Stimulated activated CD8-positive, alpha-beta memory T cell treated with anti-CD3 and anti-CD28 coated beads, Interleukin-15, amount 100 ng/mL, for 1 hour (primary cell): ENCODE data around the gene FBXO27.
"Not testable (repeated sequence)": the region's sequence is repeated elsewhere in the genome, so short reads cannot be mapped to it uniquely, and the experiment has no call there.

ENCODE experiments used
- DNase-seq: peaks from one replicate; pipeline ENCODE4 v3.0.0-alpha.2; 2020; ENCODE audit warnings: low read depth

FBXO27 gene

DNA sequence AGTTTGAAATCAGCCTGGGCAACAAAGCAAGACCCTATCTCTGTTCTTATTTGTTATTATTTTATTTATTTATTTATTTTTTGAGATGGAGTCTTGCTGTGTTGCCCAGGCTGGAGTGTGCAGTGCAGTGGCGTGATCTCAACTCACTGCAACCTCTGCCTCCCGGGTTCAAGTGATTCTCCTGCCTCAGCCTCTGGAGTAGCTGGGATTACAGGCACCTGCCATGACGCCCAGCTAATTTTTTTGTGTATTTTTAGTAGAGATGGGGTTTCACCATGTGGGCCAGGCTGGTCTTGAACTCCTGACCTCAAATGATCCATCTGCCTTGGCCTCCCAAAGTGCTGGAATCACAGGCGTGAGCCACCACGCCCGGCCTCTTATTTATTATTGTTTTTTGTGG, 44.6 kb downstream of the FBXO27 start:
- not testable (repeated sequence) for DNase-seq

DNA sequence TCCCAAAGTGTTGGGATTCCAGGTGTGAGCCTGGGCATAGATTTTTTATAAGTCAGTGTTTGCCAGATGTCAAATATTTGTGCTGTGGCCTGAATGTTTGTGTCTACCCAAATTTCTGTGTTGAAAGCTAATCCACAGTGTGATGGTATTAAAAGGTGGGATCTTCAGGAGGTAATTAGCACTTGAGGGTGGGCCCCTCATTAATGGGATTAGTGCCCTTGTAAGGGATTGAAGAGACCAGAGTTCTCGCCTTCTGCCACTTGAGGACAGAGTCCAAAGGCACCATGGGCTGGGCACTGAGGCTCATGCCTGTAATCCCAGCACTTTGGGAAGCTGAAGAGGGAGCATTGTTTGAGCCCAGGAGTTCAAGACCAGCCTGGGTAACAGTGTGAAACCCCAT, 47.1 kb downstream of the FBXO27 start:
- no peak for DNase-seq

DNA sequence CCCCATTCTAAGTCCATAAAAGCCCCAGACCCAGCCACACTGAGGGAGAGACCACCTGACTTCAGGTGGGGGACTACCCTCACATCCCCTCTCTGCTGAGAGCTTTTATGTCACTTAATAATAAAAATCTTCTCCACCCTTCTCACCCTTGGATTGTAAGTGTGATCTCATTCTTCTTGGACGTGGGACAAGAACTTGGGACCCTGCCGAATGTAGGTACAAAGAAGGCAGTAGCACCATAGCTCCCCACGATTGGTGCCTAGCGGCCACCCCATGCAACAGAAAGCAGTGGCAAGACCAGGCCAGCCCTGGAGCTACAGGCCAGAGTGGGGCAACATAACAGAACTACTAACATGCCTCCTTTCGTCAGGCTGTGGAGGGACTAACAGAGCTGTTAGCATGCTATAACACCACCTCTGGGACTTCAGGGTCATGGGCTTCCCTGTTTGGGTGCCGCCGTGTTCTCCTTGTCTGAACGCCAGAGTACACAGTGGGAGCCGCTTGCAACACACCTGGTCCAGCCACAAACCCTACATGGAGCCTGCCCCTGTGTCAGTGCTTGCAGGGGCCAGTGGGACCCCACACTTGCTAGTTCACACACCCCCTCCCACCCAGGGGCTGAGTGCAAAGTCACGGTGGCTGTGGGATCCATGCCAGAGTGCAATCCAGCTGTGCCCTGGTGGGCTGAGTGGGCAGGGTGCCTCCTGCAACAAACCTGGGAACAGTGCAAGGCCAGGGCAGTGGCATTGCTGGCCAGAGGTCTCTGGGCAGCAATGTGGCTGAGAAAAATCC, 51.6 kb downstream of the FBXO27 start:
- DNase-seq, result no peak

DNA sequence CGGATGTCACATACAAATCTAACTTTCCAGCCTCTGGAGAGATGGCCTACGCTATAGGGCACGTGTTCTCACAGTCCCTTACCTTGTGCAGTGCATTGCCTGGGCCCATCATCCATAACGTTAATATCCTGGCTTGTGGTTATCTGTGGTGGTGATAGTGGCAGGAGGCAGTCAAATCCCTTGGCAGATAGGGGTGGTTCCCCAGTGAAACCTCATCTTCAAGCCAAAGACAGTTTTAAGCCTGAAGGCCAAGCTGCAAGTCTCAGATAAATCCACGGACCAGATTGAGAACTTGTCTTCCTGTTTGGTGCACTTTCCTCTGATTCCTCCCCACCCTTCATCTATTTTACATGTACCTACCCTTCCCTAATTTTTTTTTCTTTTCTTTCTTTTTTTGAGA, 52.5 kb downstream of the FBXO27 start:
- no peak for DNase-seq

DNA sequence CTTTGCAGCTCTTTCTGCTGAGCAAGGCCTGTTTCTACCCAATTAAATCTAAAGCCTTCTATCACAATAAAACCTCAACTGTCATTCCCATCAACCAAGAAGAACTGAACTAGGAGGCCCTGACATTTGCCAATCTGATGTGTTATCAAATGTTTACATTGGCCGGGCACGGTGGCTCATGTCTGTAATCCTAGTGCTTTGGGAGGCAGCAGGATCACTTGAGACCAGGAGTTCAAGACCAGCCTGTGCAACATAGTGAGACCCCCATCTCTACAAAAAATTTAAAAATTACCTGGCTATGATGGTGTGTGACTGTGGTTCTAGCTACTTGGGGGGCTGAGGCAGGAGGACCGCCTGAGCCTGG, 54.0 kb downstream of the FBXO27 start:
- DNase-seq, result no peak

DNA sequence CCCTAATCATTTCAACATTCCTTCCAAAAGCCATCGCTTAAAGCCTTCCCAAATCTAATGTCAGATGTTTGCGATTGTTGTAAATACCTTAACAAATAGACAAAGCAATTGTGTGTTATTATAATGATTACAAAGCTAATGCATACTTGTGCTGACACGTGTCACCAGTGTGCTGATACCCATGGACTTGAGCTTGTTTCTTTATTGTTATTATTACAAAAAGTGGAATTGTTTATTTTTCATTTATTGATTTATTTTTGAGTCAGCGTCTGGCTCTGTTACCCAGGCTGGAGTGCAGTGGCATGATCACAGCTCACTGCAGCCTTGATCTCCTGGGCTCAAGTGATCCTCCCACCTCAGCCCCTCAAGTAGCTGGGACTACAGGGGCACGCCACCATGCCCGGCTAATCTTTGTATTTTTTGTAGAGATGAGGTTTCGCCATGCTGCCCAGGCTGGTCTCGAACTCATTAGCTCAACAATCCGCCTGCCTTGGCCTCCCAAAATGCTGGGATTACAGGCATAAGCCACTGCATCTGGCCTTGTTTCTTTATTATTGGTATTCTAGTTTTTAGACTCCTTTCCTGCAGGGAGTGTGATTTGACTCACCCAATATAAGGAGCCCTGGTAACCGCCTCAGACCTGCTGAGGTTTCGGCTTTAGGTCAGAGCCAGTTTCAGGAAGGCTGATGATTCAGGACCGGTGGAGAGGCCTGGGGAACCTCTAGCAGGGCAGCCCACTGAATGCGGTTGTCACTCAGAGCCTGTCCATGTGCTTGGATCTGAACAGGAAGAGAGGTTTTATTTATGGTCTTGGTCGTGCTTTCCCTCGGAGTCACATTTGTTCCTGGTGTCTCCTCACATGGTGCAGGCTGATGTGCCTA, 54.7 kb downstream of the FBXO27 start:
- DNase-seq, result no peak

DNA sequence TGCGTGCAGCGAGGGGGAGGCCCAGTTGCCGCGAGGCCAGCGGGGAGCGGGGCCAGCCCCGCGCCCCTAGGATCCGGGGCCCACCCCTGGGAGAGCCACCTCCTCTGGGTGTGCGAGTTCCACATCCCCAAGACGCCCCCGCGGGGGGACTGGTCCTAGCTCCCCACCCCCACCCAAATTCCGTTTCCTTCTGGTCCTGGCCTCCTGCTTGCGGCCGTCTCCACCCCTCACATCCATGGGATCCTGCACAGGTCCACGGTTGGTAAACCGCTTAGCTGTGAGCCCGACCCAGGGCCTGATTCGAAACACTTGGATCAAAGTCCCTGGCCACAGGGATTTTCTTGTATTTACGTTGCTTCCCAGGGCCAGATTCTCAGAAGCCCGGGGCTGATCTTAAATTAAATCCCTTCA, 56.5 kb downstream of the FBXO27 start:
- DNase-seq, result no peak

DNA sequence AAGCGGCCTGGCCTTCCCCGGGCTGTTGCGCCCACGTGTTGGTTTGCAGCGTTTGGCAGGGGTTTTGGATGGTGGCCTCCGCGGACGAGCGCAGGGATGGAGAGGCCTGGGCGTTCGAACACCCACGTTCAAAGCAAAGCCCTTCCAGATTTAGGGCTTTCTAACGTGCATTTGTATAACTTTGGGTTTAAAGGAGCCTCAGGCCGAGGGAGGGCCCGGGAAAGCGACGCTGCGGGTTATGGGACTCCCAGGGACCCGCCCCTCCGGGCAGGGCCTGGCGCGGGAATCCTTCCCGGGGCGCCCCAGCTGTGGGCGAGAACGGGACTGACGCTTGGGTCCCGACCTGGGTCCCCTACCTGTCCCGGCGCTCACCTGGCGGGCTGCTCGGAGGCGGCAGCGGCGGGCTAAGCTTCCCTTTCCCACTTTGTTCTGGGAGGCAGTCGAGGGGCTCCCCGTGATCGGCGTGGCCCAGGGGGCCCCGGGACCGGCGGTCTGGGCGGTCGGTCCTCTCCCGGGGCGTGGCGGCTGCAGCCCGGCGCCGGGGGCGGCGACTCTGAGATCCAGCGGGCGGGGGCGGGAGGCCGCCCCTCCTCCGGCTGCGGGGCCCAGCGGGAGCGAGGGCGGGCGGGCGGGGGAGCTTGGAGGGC, 57.0 kb downstream of the FBXO27 start, which contains the start of gene FBXO17:
TSS of gene FBXO17 (minus strand) at position 529 of the 647 bp plus-strand sequence. CDS start 25,423 bp downstream, outside the sequence.
- no peak for DNase-seq

DNA sequence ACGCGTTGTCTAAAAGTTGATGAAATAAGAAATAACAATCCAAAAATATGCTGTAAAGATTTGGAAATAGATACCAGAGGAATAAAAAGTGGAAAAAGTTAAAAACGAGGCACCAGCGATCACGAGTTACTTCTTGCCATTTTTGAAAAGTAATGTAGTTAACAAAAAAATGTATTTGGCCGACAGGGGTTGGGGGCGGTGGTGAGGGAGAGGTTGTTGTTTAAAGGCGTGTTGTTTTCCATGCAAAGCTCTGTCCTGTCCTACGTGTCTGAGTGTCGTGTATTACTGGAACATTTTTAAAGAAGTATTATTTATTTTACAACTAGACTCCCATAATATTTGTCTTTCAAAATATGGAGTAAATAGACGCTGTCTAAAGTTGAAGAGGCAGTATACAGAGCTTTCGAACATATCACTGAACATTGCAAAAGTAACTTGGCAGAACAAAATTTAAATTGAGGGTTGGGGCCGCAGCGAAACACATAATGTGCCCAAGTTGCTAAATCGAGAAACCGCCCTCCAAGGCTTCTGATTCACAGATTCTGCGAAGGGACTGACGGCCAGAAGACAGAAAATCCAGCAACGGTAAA, 57.6 kb downstream of the FBXO27 start:
- DNase-seq, result no peak
